GM12865 (cell line): ENCODE measurements around the gene HOXC5.
"Not testable (repeated sequence)": the region's sequence is repeated elsewhere in the genome, so short reads cannot be mapped to it uniquely, and the experiment has no call there.

Experiments used
- DNase-seq: peaks from one replicate; pipeline ENCODE4 v3.0.0; 2010; ENCODE audit warnings: low read depth
- H3K4me3 ChIP-seq: 2 replicates; pipeline ENCODE4 v1.5.1; 2011; ENCODE audit warnings: mild to moderate bottlenecking, low read depth, low read length, control low read depth
- TF ChIP-seq, protein P1 (sequence below): IDR thresholded peaks from 2 replicates; pipeline ENCODE4 v1.5.1; 2011; ENCODE audit warnings: low read length, control low read depth, low read depth, inconsistent platforms; ENCODE audit not compliant: insufficient read depth; ENCODE audit errors: missing control alignments

The HOXC5 gene

DNA sequence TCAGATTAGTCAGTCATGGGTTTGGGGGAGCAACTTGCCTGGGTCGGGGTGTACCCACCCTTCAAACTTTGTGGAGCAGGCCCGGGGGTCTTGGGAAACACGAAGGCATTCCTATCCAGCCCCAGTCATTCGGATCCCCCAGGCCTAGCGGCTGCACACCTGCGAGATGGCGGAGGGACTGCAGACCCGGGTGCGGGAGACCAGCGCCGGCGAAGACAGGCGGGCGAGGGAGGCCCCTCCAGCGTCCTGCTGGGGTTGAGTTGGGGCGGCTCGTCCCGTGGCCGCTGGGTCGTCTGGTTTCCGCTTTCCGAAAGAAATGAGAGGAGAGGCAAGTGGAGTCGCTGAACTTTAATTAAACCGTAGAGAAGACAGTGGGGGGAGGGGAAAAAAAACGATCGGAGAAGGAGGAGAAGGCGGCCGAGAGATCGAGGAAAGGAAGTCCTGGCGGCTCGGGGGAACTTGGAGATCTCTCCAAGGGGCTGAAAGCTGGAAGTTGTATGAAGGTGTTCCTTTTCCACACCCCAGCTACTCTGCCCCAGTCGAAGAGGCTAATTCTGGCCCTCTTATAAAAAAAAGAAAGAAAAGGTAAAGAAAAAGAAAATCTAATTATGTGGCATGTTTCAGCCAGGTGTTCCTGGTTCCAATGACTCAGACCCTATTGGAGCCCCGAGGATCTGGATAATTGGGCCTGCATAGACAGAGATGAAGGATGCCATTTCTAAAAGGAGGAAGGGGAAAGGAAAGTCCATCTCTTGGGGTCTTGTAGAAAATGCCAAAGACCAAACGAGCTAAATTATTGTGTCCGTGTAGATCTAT lies 48.9 kb downstream of the HOXC5 start:
- not testable (repeated sequence) for H3K4me3 ChIP-seq, DNase-seq

- no peak overlapping the region for H3K4me3 ChIP-seq
Observed at GRCh38 chr12:54082397-54082892, 49.6 kb downstream of the HOXC5 start.

More at GRCh38 chr12:54082397-54082892, 49.6 kb downstream of the HOXC5 start:
- TF ChIP-seq, protein P1, sequence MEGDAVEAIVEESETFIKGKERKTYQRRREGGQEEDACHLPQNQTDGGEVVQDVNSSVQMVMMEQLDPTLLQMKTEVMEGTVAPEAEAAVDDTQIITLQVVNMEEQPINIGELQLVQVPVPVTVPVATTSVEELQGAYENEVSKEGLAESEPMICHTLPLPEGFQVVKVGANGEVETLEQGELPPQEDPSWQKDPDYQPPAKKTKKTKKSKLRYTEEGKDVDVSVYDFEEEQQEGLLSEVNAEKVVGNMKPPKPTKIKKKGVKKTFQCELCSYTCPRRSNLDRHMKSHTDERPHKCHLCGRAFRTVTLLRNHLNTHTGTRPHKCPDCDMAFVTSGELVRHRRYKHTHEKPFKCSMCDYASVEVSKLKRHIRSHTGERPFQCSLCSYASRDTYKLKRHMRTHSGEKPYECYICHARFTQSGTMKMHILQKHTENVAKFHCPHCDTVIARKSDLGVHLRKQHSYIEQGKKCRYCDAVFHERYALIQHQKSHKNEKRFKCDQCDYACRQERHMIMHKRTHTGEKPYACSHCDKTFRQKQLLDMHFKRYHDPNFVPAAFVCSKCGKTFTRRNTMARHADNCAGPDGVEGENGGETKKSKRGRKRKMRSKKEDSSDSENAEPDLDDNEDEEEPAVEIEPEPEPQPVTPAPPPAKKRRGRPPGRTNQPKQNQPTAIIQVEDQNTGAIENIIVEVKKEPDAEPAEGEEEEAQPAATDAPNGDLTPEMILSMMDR: no peak
- DNase-seq: no peak
